Parathyroid adenoma (tissue), 2 donors: ENCODE measurements around the gene PLCG2.
A peak's percentile ranks its signal among the peaks of the same experiment; 100 is the strongest.

Experiments used
- H2AFZ ChIP-seq: fragments of 300-600 bp; sonication (generic); one replicate; pipeline ENCODE4 v1.7.0; 2017; ENCODE audit warnings: antibody characterized with exemption, mild to moderate bottlenecking
- H3K27ac ChIP-seq: fragments of 300-600 bp; sonication (generic); one replicate; pipeline ENCODE4 v1.7.0; 2017
- H3K27me3 ChIP-seq: fragments of 300-600 bp; sonication (generic); one replicate; pipeline ENCODE4 v1.7.0; 2017; ENCODE audit warnings: low read length; ENCODE audit not compliant: control insufficient read depth, insufficient read depth
- H3K36me3 ChIP-seq: fragments of 300-600 bp; sonication (generic); one replicate; pipeline ENCODE4 v1.7.0; 2017; ENCODE audit warnings: low read length; ENCODE audit not compliant: control insufficient read depth, insufficient read depth
- H3K4me1 ChIP-seq: fragments of 300-600 bp; sonication (generic); one replicate; pipeline ENCODE4 v1.7.0; 2017; ENCODE audit warnings: control low read depth
- H3K4me2 ChIP-seq: fragments of 300-600 bp; sonication (generic); one replicate; pipeline ENCODE4 v1.7.0; 2017; ENCODE audit warnings: low read length
- H3K4me3 ChIP-seq: fragments of 300-600 bp; sonication (generic); one replicate; pipeline ENCODE4 v1.7.0; 2017; ENCODE audit warnings: low read depth, low read length
- H3K79me2 ChIP-seq: fragments of 300-600 bp; sonication (generic); one replicate; pipeline ENCODE4 v1.7.0; 2017; ENCODE audit warnings: control low read depth
- H3K9ac ChIP-seq: fragments of 300-600 bp; sonication (generic); one replicate; pipeline ENCODE4 v1.7.0; 2017; ENCODE audit warnings: mild to moderate bottlenecking
- H3K9me3 ChIP-seq: fragments of 300-600 bp; sonication (generic); one replicate; pipeline ENCODE4 v1.7.0; 2017; ENCODE audit warnings: low read length; ENCODE audit not compliant: control insufficient read depth
- TF ChIP-seq, protein P1 (sequence below): fragments of 300-600 bp; sonication (generic); IDR thresholded peaks from one replicate; pipeline ENCODE4 v1.7.0; 2017; ENCODE audit warnings: antibody characterized with exemption, mild to moderate bottlenecking
- donor health status: primary hyperparathyroidism.

The PLCG2 gene

DNA sequence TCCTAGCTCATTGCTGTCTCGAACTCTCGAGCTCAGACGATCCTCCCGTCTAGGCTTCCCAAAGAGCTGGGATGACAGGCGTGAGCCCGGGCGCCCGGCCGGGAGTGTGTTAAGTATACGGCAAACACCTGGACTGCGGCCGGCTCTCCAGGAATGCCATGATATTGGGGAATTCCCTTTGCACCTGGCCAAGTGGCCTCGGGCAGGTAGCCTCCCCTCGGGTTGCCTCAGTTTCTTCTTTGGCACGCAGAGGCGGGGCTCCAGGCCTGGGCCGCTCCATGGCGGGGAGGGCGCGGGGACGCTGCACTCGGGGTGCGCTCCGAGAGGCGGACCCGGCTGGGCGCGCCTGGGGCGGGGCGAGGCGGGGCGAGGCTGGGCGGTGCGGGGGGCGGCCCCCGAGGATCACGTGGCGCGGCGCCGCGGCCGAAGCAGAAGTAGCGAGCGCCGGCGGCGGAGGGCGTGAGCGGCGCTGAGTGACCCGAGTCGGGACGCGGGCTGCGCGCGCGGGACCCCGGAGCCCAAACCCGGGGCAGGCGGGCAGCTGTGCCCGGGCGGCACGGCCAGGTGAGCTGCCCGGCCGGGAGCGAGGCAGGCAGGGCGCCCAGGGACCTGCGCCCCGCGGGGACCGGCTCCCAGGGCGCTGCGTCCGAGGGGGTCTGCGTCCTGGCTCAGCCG is at the start of gene PLCG2:
TSS of gene PLCG2 (plus strand) at position 431 of the 675 bp plus-strand sequence. CDS start 6,699 bp downstream, outside the sequence.
- Histone ChIP-seq H3K4me3 (peak within 1 kb of the TSS; percentile 57), H3K27ac (no peak within 1 kb of the TSS)

DNA sequence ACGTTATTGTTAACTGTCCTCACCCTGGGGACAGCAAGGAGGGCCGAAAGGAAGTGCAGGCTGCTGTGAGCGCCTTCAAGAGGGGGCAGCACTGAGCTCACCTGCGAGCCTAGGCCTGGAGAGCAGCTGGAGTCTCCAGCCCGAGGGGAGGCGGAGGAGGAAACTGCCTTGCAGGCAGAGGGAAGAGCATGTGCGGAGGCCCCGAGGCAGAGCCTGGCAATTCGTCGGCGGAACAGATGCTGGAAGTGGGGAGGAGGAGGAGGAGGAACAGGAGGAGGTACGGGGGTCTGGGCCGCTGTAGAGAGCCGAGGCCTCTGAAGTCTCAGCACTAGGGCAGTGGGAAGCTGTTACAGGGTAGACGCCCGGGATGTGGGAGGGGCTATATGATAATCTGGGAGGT is 49.6 kb upstream of the PLCG2 start:
- Histone ChIP-seq H3K27me3 (no peaks in the 10 kb centered on the region), H3K36me3 (no peaks in the 10 kb centered on the region), H3K4me1 (no peaks in the 10 kb centered on the region), H3K27ac (no peak overlapping the region), H3K79me2 (no peaks in the 10 kb centered on the region), H2AFZ (no peak overlapping the region), H3K4me3 (no peak overlapping the region), H3K4me2 (no peak overlapping the region), H3K9ac (no peak overlapping the region), H3K9me3 (no peaks in the 10 kb centered on the region)
- TF ChIP-seq, protein P1, sequence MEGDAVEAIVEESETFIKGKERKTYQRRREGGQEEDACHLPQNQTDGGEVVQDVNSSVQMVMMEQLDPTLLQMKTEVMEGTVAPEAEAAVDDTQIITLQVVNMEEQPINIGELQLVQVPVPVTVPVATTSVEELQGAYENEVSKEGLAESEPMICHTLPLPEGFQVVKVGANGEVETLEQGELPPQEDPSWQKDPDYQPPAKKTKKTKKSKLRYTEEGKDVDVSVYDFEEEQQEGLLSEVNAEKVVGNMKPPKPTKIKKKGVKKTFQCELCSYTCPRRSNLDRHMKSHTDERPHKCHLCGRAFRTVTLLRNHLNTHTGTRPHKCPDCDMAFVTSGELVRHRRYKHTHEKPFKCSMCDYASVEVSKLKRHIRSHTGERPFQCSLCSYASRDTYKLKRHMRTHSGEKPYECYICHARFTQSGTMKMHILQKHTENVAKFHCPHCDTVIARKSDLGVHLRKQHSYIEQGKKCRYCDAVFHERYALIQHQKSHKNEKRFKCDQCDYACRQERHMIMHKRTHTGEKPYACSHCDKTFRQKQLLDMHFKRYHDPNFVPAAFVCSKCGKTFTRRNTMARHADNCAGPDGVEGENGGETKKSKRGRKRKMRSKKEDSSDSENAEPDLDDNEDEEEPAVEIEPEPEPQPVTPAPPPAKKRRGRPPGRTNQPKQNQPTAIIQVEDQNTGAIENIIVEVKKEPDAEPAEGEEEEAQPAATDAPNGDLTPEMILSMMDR: no peak

More for the DNA sequence above, at the start of gene PLCG2:
- Histone ChIP-seq H3K4me1 (no peaks in the 10 kb centered on the region), H2AFZ (peak within 1 kb of the TSS; percentile 81), H3K4me2 (peak within 1 kb of the TSS; percentile 85), H3K9ac (no peak within 1 kb of the TSS), H3K79me2 (no peaks in the 10 kb centered on the region), H3K9me3 (no peaks in the 10 kb centered on the region), H3K36me3 (no peaks in the 10 kb centered on the region), H3K27me3 (no peaks in the 10 kb centered on the region)
- TF ChIP-seq, protein P1: no peak

DNA sequence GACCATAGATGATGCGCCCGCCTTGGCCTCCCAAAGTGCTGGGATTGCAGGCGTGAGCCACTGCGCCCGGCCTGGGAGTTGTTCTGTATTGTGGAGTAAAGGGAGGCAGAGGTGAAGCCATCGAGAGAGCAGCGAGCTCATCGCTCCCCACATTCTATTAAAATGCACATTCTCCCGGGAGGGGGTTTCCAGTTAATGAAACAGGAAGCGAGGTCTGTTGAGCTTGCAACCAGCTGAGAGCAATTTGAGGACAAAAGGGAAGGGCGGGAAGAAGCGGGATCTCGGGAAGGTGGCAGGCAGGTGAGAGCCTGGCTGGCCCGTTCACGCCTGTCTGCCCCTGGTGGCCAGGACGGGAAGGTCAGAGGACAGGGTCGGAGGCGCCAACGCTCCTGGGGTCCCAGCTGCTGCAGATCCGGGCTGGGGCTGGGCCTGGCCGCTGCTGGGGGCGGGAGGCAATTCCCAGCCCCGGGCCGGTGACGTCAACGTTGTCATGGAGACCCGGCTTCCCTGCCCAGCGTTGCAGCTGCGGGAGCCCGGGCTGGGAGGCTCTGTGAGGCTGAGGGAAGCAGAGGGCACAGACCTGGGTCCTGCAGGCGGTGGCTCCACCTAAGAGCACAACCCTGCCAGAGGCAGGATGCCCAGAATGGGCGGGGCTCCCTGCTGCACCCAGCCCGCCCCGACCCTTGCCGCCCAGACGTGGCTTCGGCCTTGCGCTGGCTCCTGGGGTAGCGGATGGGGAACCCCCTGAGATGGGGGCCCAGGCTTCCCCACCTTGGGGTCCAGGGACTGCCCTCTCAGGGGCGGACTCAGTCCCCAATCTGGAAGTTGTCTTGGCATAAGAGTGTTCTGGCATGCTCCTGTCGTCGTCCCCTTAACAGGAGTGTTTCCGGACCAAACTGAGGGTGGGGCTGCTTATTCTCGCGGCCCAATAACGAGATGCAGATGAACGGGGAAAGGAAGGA is 48.7 kb upstream of the PLCG2 start:
- Histone ChIP-seq H3K27ac (peak overlapping the region; percentile 16), H3K79me2 (no peaks in the 10 kb centered on the region), H3K4me1 (no peaks in the 10 kb centered on the region), H3K36me3 (no peaks in the 10 kb centered on the region), H3K9ac (no peak overlapping the region), H3K27me3 (no peaks in the 10 kb centered on the region), H3K4me2 (peak overlapping the region; percentile 54), H2AFZ (peak overlapping the region; percentile 86), H3K4me3 (peak overlapping the region; percentile 19), H3K9me3 (no peaks in the 10 kb centered on the region)
- TF ChIP-seq, protein P1: peak; percentile 64

DNA sequence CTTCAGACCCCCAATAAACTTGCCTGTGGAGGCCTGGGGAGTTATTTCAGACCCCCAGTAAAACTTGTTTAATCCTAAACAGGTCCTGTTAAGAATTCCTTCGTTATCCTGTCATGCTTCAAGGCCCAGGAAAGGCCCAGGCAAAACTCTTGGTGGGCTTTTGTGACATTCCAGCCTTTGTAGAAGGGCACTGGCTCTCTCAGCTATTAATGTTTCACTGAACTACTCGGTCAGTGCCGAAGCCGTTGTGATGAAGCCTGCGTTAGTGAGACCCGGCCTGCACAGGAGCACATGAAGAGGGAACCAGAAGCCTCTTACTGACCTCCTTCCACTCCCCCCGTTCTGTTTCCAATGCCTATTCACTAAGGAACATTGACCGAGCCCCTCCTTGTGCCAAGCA is 47.4 kb upstream of the PLCG2 start:
- H3K36me3 ChIP-seq: no peaks in the 10 kb centered on the region
- no peaks in the 10 kb centered on the region for H3K4me1 ChIP-seq
- H3K9me3 ChIP-seq: no peaks in the 10 kb centered on the region
- H3K27ac ChIP-seq: no peak overlapping the region
- no peak overlapping the region for H3K4me2 ChIP-seq
- no peaks in the 10 kb centered on the region for H3K79me2 ChIP-seq
- no peak overlapping the region for H3K4me3 ChIP-seq
- no peak overlapping the region for H3K9ac ChIP-seq
- no peak overlapping the region for H2AFZ ChIP-seq
- TF ChIP-seq, protein P1: no peak
- no peaks in the 10 kb centered on the region for H3K27me3 ChIP-seq
